PFSK-1 (cell line): ENCODE results near the gene CAMTA1.

Source experiments
- FOXP2 ChIP-seq: optimal IDR thresholded peaks from 2 replicates; pipeline ENCODE3; 2011; ENCODE audit warnings: borderline replicate concordance, control low read depth, inconsistent platforms; ENCODE audit not compliant: insufficient read depth; ENCODE audit errors: extremely low read length, extremely low read depth
- POLR2AphosphoS5 ChIP-seq: IDR thresholded peaks from 2 replicates; pipeline ENCODE4 v1.6.1; 2012; ENCODE audit warnings: low read depth, mild to moderate bottlenecking, control low read depth, low read length, moderate library complexity
- REST ChIP-seq, 2 experiments: IDR thresholded peaks; 2 replicates each; pipeline versions ENCODE4 v1.6.1 to v1.8.0; 2011 to 2012; ENCODE audit warnings: low read depth in 2 of 2, low read length in 2 of 2, control low read depth in 1 of 2, inconsistent platforms in 1 of 2, mild to moderate bottlenecking in 1 of 2, moderate library complexity in 1 of 2; ENCODE audit not compliant: insufficient read depth in 1 of 2
- SIN3A ChIP-seq: IDR thresholded peaks from 2 replicates; pipeline ENCODE4 v1.6.1; 2012; ENCODE audit warnings: mild to moderate bottlenecking, low read length, moderate library complexity, borderline replicate concordance; ENCODE audit not compliant: insufficient read depth
- TAF1 ChIP-seq: IDR thresholded peaks from 2 replicates; pipeline ENCODE4 v1.6.1; 2012; ENCODE audit warnings: low read length, control low read depth, borderline replicate concordance; ENCODE audit not compliant: insufficient read depth

The CAMTA1 gene

GRCh38 chr1:6761196-6761737, 24.0 kb upstream of the CAMTA1 start:
- TF ChIP-seq SIN3A (no peak), FOXP2 (no peak), POLR2AphosphoS5 (no peak), REST (IDR thresholded peaks at IDR 0.05; ENCODE audit: insufficient read depth in 1 of 2, low read depth in 2 of 2, low read length in 2 of 2) (no peak), TAF1 (no peak)

GRCh38 chr1:6762060-6762459, 23.2 kb upstream of the CAMTA1 start:
- no peak for TF ChIP-seq REST (IDR thresholded peaks at IDR 0.05; ENCODE audit: insufficient read depth in 1 of 2, low read depth in 2 of 2, low read length in 2 of 2)
- TF ChIP-seq TAF1: no peak
- no peak for TF ChIP-seq FOXP2
- no peak for TF ChIP-seq POLR2AphosphoS5
- no peak for TF ChIP-seq SIN3A

GRCh38 chr1:6770751-6771440, 14.4 kb upstream of the CAMTA1 start:
- TF ChIP-seq SIN3A: no peak
- no peak for TF ChIP-seq TAF1
- TF ChIP-seq REST (IDR thresholded peaks at IDR 0.05; ENCODE audit: insufficient read depth in 1 of 2, low read depth in 2 of 2, low read length in 2 of 2): no peak
- no peak for TF ChIP-seq FOXP2
- no peak for TF ChIP-seq POLR2AphosphoS5

GRCh38 chr1:6771441-6771769, 13.8 kb upstream of the CAMTA1 start:
- TF ChIP-seq TAF1: no peak
- no peak for TF ChIP-seq SIN3A
- no peak for TF ChIP-seq REST (IDR thresholded peaks at IDR 0.05; ENCODE audit: insufficient read depth in 1 of 2, low read depth in 2 of 2, low read length in 2 of 2)
- TF ChIP-seq FOXP2: no peak
- no peak for TF ChIP-seq POLR2AphosphoS5
